SK-N-MC (cell line): ENCODE results near the gene PSMD11.

Source experiments
- EZH2 ChIP-seq: fragments of 200-600 bp; sonication (generic); IDR thresholded peaks from one replicate; pipeline ENCODE4 v1.6.1; 2017; ENCODE audit warnings: antibody characterized with exemption
- POLR2AphosphoS5 ChIP-seq: IDR thresholded peaks from 2 replicates; pipeline ENCODE4 v1.6.1; 2012; ENCODE audit warnings: mild to moderate bottlenecking, low read depth, low read length, borderline replicate concordance

DNA sequence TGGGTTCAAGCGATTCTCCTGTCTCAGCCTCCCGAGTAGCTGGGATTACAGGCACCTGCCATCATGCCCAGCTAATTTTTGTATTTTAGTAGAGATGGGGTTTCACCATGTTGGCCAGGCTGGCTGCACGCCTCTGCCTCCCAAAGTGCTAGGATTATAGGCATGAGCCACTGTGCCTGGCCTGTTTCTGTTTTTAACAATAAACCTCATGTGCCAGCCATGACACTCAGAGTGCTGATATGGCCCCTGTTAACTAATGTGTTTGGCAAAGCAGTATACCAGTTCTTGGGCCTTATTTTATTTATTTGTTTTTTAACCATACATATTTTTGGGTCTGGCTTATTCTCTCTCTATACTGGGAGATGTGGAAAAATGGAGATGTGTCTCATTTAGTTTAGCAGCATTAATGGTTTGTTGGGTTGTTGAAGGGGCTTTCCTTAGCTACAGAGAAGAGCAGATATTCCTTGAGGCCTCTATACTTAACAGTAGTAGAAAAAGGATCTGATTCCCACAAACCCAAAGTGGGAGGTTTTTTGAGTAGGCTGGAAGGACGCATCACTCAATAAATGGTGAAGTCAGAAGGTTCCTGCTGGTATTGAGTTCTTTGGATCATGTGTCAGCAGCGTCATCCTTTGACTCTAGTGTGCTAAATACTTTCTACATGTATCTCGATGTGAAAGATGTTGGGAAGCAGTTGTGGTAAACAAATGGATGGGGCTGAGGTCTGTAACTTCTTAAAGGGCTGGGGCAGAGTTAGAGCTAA lies 26.3 kb downstream of the PSMD11 start:
- TF ChIP-seq EZH2 (no peak), POLR2AphosphoS5 (no peak)
